ENCODE data around the gene AZU1. TPM values are rescaled to one million over a fixed set of nuclear protein-coding genes. Genes with fewer than 3 reads are reported as not detected.

AZU1 gene
- total RNA-seq, 1 experiment from 2014 or later, result 1.6 TPM

DNA sequence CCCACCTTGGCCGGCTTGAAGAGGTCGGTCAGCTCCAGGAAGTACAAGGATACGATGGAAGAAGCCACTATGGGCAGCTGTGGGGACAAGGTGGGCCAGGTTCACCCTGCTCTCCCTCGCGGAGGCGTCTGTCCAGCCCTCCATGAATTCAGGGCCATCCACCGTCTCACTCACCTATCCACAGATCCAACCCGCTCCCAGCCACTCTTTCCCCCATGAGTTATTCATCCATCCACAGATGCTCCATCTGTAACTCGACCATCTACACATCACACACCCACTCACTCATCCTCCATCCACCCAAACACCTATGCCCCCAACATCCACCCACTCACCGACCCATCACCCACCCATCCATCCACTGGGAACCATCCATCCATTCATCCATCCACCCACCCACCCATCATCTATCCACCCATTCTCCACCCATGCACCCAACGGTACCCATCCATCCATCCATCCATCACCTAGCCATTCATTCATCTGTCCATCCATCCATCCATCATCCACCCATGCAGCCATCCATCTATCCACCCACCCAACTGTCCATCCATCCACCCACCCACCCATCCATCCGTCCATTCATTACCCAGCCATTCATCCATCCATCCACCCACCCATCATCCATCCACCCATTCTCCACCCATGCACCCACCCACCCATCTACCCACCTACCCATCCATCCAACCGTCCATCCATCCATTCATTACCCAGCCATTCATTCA, 11.7 kb upstream of the AZU1 start:
- Histone ChIP-seq H3K27ac (ENCODE audit: insufficient read length, low read depth, low read length) (no peak overlapping the region), H2BK20ac (ENCODE audit: low read depth, low read length, poor library complexity, severe bottlenecking) (no peak overlapping the region), H3K23ac (ENCODE audit: insufficient read length, low read depth, low read length) (no peak overlapping the region), H4K5ac (ENCODE audit: insufficient read length, low read depth, low read length) (no peak overlapping the region), H2BK12ac (ENCODE audit: insufficient read length, low read depth, low read length) (no peak overlapping the region), H3K79me2 (ENCODE audit: insufficient read depth, low read length) (no peaks in the 10 kb centered on the region), H3K27me3 (ENCODE audit: insufficient read depth, low read length) (no peaks in the 10 kb centered on the region), H2AFZ (ENCODE audit: low read length) (no peak overlapping the region), H3K4ac (ENCODE audit: low read depth, low read length) (no peak overlapping the region), H4K91ac (ENCODE audit: insufficient read length, low read depth, low read length) (no peak overlapping the region), H3K79me1 (ENCODE audit: insufficient read depth, low read depth, low read length, poor library complexity, severe bottlenecking) (no peaks in the 10 kb centered on the region), H3K23me2 (ENCODE audit: insufficient read length, low read depth, low read length, poor library complexity, severe bottlenecking) (no peaks in the 10 kb centered on the region), H2BK120ac (ENCODE audit: low read depth, low read length, poor library complexity, severe bottlenecking) (no peak overlapping the region), H3K4me1 (ENCODE audit: insufficient read depth, low read length) (no peaks in the 10 kb centered on the region), H3K56ac (ENCODE audit: insufficient read length, low read depth, low read length) (no peak overlapping the region), H3T11ph (ENCODE audit: low read length) (no peak overlapping the region), H3K14ac (ENCODE audit: insufficient read depth, low read length) (no peak overlapping the region), H2BK5ac (ENCODE audit: insufficient read length, low read length) (no peak overlapping the region), H4K8ac (replicated peaks; ENCODE audit: insufficient read length, low read depth, low read length) (no peak overlapping the region), H3K9ac (ENCODE audit: extremely low read depth, insufficient read length, low read length) (no peak overlapping the region), H4K20me1 (ENCODE audit: control insufficient read depth, insufficient read depth, insufficient read length) (no peaks in the 10 kb centered on the region), H3K4me2 (ENCODE audit: insufficient read depth, insufficient read length, low read length) (no peak overlapping the region), H2BK15ac (ENCODE audit: low read depth, low read length) (no peak overlapping the region), H3K18ac (ENCODE audit: insufficient read length, low read depth, low read length) (no peak overlapping the region), H2AK5ac (ENCODE audit: insufficient read length, low read length) (no peak overlapping the region), H3K9me3 (ENCODE audit: control insufficient read depth, low read depth, low read length) (no peaks in the 10 kb centered on the region)
- Mint-ChIP-seq H3K27me3 (ENCODE audit: low read depth) (peaks cover 3% of the 10 kb centered on the region; the same call in 1 of the 2 replicates), H3K4me1 (no peaks in the 10 kb centered on the region), H3K27ac (no peak overlapping the region), H3K36me3 (ENCODE audit: insufficient read depth in 1 of 3, low read depth in 3 of 3) (peaks cover 16 to 44% (median 43%) of the 10 kb centered on the region in 3 experiments), H3K9me3 (no peaks in the 10 kb centered on the region; a peak in 1 of 5 replicates), H3K4me3 (no peak overlapping the region)
- no peak for DNase-seq
- TF ChIP-seq, protein P1, sequence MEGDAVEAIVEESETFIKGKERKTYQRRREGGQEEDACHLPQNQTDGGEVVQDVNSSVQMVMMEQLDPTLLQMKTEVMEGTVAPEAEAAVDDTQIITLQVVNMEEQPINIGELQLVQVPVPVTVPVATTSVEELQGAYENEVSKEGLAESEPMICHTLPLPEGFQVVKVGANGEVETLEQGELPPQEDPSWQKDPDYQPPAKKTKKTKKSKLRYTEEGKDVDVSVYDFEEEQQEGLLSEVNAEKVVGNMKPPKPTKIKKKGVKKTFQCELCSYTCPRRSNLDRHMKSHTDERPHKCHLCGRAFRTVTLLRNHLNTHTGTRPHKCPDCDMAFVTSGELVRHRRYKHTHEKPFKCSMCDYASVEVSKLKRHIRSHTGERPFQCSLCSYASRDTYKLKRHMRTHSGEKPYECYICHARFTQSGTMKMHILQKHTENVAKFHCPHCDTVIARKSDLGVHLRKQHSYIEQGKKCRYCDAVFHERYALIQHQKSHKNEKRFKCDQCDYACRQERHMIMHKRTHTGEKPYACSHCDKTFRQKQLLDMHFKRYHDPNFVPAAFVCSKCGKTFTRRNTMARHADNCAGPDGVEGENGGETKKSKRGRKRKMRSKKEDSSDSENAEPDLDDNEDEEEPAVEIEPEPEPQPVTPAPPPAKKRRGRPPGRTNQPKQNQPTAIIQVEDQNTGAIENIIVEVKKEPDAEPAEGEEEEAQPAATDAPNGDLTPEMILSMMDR (conservative IDR thresholded peaks at IDR 0.05), result no peak
- 100% methylated on average over 2 of the region's 13 CpGs for WGBS (ENCODE audit: extremely low coverage, insufficient read length, low lambda C conversion rate)
